ENCODE data around the gene ROCK2. TPM values are rescaled to one million over a fixed set of nuclear protein-coding genes. Genes with fewer than 3 reads are reported as not detected.

ROCK2 gene
- total RNA-seq, 3 donors from 2014 or later: 67.7 to 77.8 (median 71.0) TPM

DNA sequence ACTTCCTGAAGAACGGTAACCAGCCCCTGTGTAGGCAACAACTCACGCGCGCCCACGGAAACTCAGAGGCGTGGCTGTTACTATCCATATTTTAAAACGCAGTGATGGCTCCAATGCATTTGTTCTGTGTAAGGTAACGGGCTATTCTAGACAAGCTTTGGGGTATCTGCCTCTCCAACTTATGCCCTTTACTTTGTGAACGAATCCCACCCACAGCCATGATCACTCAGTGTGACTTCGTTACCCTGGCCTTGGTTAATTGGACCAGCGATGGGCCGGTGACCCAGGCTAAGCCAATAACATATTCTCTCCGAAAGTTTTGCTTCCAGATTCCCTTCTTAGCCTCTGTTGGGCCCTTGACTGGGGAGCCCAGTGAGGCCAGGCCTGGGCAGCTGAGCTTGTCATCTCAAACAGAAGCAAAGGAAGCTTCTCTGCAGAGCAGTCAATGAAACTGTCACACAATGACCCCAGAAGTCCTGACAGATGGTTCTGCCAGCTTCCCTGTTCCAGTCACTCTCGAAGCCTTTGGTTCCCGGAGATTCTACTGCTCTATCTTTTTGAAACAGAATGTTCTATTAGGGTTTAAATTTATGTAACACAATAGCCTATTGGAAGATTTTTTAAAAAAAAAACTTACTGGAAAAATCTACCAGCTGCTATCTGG lies 30.7 kb upstream of the ROCK2 start:
- Histone ChIP-seq H3K36me3 (ENCODE audit: low read depth) (no peaks in the 10 kb centered on the region), H3K4me1 (ENCODE audit: low read depth) (peaks cover 30% of the 10 kb centered on the region), H3K9me3 (no peaks in the 10 kb centered on the region), H3K4me3 (no peak overlapping the region)
- intact Hi-C loops (cut with DNase I, micrococcal nuclease): no loop called here
- no peak for ATAC-seq
- TF ChIP-seq, protein P1, sequence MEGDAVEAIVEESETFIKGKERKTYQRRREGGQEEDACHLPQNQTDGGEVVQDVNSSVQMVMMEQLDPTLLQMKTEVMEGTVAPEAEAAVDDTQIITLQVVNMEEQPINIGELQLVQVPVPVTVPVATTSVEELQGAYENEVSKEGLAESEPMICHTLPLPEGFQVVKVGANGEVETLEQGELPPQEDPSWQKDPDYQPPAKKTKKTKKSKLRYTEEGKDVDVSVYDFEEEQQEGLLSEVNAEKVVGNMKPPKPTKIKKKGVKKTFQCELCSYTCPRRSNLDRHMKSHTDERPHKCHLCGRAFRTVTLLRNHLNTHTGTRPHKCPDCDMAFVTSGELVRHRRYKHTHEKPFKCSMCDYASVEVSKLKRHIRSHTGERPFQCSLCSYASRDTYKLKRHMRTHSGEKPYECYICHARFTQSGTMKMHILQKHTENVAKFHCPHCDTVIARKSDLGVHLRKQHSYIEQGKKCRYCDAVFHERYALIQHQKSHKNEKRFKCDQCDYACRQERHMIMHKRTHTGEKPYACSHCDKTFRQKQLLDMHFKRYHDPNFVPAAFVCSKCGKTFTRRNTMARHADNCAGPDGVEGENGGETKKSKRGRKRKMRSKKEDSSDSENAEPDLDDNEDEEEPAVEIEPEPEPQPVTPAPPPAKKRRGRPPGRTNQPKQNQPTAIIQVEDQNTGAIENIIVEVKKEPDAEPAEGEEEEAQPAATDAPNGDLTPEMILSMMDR (IDR thresholded peaks at IDR 0.05): no peak
- no peak for DNase-seq

DNA sequence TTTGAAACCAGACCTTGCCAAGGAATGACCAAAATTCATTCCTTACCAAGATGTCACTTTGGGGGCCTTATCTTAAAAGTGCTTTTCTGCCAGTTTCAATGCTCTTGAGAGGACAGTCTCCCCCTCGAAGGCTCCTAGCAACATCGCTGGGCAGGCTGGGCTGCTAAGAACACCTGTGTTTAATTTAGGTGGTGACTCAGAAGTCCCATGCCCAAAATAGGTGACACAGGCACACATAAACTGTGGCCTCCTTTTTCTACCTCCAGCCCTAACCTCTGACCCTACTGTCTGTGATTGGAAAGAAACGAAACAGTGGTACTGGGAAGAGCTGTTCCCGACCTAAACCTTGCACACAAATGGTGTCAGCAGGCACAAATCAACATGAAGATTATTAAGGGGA lies 28.7 kb upstream of the ROCK2 start:
- TF ChIP-seq, protein P1 (IDR thresholded peaks at IDR 0.05): no peak
- intact Hi-C loops (cut with DNase I, micrococcal nuclease): no loop called here
- no peak overlapping the region for H3K4me3 ChIP-seq
- no peak for ATAC-seq
- peaks cover 30% of the 10 kb centered on the region for H3K4me1 ChIP-seq (ENCODE audit: low read depth)
- H3K9me3 ChIP-seq: no peaks in the 10 kb centered on the region
- no peak for DNase-seq
- no peaks in the 10 kb centered on the region for H3K36me3 ChIP-seq (ENCODE audit: low read depth)

DNA sequence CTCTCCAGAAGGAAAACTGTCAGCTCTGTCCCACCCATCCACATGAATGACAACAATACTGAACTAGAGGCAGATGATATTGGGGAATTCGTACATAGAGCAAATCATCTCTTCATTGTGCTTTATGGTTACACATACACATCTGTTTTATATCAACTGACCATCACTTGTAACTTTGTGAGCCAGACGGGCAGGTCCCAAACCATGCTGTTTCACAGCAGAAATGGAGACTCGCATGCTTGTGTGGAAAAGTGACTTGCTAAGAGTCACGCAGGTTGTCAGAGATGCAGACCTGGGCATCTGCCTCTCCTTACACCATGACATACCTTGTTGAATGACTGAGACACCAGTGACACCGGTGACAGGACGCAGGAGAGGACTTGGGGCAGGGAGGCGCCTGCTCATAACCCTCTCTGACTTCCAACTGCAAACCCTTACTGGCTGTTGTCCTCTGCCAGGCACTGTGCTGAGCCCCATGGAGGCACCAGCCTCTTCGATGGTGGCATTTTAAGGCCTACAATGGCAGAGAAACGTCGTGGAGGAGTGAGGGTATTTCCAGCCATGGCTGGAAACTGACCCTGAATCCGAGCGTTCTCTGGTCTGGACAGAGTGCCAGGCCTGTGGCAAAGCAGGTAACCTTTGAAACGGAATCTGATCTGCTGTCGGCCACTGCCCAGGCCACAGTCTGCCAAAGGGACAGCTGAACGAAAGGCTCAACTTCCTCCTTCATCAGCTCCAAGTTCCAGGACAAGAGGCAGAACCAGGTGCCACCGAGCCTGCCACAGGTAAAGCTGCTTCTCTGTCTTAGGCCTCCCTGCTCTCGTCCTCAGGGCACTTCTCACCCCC lies 26.9 kb upstream of the ROCK2 start:
- Histone ChIP-seq H3K4me3 (no peak overlapping the region), H3K36me3 (ENCODE audit: low read depth) (no peaks in the 10 kb centered on the region), H3K9me3 (no peaks in the 10 kb centered on the region), H3K4me1 (ENCODE audit: low read depth) (peaks cover 40% of the 10 kb centered on the region)
- DNase-seq: no peak
- peak; percentile 16 for ATAC-seq
- intact Hi-C loops (cut with DNase I, micrococcal nuclease): no loop called here
- TF ChIP-seq, protein P1 (IDR thresholded peaks at IDR 0.05): no peak

DNA sequence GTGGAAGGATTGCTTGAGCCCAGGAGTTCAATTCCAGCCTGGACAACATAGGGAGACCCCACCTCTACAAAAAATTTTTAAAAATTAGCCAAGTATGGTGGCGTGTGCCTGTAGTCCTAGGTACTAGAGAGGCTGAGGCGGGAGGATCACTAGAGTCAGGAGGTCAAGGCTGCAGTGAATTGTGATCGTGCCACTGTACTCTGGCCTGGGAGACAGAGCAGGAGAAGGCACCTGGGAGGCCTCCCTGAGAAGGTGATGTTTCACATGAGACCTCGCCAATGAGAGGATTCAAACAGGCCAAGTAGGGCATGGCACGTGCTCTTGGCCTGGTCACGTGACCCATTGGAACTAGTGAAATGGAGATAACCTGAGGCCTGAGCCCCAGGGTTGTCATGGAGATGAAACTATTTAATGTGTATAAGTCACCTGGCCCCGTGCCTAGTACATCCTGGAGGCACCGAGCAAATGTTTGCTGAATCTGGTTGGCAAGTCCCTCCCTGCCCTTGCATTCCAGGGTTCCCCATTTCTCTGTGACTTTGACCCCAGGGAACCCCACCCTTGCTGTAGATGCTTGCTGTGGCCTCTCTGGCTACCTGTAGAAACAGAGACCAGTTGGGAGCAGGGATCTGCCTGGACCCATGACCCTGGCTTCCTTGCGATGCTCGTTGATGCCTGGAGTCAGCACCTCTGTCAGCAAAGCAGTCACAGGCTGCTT lies 26.1 kb upstream of the ROCK2 start:
- TF ChIP-seq, protein P1 (IDR thresholded peaks at IDR 0.05): no peak
- Histone ChIP-seq H3K4me3 (no peak overlapping the region), H3K36me3 (ENCODE audit: low read depth) (no peaks in the 10 kb centered on the region), H3K9me3 (no peaks in the 10 kb centered on the region), H3K4me1 (ENCODE audit: low read depth) (peaks cover 38% of the 10 kb centered on the region)
- ATAC-seq (peak; percentile 83), DNase-seq (peak; percentile 85 to 90 (median 90))
- intact Hi-C loops (cut with DNase I, micrococcal nuclease): no loop called here

DNA sequence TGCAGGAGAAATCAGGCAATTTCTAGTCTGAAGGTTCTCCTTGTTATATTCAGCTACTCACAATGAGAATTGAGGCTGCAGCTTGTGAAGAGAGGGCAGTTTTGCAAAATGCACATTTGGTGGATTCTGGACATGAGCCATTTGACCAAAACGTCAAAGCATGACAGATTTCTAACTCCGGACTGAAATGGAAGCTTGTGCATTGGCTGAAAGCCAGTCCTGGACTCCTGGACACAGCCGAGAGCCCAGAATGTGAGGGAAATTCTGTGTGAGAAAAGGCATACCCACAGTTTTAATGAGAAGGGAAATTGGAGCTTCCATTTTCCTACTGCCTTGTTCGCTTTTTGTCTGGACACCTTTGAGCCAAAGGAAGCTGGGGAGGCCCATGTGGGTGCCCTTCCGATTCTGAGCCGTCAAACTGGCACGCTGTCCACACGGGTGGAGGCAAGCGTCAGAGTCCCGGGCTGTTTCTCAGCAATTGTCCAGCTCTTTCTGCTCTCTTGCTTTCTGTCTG lies 23.7 kb upstream of the ROCK2 start:
- DNase-seq (no peak), ATAC-seq (no peak)
- Histone ChIP-seq H3K9me3 (no peaks in the 10 kb centered on the region), H3K4me3 (no peak overlapping the region), H3K36me3 (ENCODE audit: low read depth) (no peaks in the 10 kb centered on the region), H3K4me1 (ENCODE audit: low read depth) (peaks cover 23% of the 10 kb centered on the region)
- intact Hi-C loops (cut with DNase I, micrococcal nuclease): no loop called here
- TF ChIP-seq, protein P1 (IDR thresholded peaks at IDR 0.05): no peak
